HG03139 (cell line): Measurements from ENCODE around the gene SORBS1.

Source experiments
- ATAC-seq: cut with Tn5 transposase; IDR thresholded peaks from one replicate; pipeline ENCODE4 v1.9.1; 2021; ENCODE audit not compliant: unreplicated experiment

SORBS1 gene

DNA sequence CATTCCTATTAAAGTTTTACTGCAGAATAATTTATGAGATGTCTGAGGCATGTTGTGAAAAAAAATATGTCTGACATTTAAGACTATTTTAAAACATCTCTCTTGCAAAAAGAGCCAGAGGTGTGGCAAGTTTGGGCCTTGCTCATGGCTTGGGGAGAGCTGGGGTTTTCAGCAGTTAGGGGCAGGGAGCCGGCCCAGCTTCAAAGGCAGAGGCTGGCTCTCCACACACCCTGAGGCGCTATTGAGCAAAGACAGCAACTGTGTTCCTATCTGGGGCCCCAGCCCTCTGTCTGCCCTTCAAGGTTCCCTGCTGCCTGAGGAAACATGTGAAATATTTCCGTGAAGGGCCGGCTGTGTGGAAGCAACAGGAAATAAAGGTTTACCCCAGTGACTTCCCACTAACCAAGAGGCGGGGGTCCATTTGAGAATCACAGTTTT, 94.0 kb downstream of the SORBS1 start:
- no peak for ATAC-seq

DNA sequence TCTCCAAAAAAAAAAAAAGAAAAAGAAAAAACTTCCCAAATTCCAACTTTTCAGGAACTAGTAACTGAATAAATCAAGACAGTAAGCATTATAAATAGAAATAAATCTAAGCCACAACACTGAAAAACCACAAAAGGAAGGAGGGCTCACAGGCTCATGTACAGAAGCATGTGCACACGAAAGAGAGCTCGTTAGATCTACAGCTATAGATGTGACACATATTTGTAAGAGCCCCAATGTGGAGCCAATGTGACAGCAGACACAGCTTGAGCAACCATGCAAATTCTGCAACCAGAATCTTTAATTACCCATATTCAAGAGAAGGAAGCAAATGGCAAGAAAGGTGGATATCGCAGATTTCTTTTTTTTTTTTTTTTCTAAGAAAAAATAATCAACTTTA, 94.7 kb downstream of the SORBS1 start:
- no peak for ATAC-seq

DNA sequence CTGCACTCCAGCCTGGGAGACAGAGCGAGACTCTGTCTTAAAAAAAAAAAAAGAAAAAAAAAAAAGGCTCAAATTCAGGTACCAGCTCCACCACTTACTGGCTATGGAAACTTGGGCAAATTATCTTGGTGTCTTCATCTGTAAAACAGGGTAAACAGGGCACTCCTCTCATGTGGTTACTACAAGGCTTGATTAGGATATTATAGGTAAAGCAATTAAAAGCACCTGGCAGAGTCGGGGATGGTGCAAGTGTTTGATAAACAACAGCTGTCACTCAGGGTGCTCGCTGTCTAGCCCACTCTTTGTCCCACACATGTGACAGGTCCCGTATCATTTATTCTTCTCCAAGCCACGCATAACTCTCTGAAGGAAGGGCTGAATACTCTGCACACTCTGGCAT, 96.9 kb downstream of the SORBS1 start:
- no peak for ATAC-seq

GRCh38 chr10:95462740-95463667, 98.2 kb downstream of the SORBS1 start:
- ATAC-seq = no peak

DNA sequence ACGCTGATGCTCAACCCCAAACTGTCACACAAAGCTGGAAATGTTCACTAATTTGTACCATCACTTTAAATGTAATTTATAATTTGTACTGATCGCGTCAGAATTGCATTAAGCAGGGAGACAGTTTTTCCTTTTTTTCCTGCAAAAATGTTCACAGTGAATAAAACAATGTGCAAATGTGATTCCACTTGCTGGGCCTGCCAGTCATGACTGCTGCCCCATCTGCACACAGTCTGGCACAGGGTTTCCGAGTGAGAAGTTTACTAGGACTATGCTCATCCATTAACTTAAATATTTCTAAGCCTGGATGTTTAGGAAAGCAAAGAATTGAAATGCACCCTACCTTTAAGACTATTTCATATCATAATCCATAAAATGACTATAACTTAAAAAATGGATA, 99.6 kb downstream of the SORBS1 start:
- ATAC-seq = no peak

DNA sequence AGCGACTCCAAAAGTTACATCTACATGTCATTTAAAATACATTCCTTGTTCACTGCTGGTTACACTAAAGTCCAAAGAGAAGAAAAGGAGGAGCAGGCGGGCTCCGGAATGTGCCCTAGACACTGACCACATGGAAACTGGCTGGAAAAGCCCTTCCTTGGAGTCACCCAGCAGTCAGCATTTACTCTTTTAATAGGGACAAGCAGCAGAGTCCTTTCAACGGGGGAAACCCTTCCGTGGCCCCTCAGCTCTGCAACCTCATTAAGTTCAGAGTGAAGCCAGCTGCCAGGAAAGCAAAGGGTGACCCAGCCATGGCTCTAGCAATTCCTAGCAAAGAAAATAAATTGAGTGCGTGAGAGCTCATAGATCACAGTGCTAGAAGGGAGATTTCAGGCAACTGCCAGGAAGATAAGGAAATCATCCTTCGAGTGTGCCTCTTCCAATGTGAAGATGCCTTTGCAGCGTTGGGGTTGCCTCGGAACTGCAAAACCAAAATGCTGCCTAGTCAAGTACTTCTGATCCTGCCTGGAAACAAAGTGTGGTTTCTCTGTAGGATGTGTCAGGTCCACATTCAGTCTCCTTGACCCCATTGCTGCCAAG, 101.6 kb downstream of the SORBS1 start:
- ATAC-seq = no peak

DNA sequence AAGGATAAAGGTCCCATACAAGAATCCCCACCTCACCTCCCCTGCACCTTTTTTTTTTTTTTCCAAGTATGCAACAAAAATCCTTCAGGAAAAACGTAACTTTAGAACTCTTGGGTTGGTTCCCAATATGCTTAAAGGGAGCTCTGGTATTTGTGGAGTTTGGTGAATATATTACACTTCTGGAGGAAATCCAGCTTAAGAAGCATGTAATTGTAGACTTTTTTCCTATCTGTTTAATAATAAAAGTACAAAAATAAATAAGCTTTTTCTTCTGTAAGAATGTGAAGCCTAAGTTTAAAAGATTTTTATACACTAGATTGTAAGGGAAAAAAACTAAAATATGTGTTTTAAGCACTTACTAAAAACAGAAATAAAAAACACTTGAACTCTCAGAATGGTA, 102.3 kb downstream of the SORBS1 start:
- ATAC-seq = no peak

DNA sequence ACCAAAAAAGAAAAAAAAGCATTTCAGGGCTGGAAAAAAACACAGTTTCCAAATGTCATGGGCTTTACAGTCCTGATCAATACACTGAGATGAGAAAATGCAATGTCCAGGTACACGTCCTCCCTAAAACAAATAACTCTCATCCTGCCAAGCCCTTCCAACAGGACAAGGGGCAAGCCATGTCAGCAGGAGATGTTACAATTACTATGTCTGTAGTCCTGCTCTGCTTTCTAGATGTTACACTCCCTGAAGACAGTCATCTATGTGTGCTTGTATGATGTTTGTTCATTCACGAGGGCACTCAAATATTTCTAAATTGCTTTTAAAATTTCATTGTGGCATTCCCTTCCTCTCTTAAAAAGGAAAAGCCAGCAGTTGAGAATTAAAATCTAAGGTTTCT, 103.2 kb downstream of the SORBS1 start:
- ATAC-seq = no peak

- ATAC-seq = no peak
These were observed 103.8 kb downstream of the SORBS1 start for GRCh38 chr10:95457319-95457886.

GRCh38 chr10:95456516-95456915, 104.7 kb downstream of the SORBS1 start:
- ATAC-seq = no peak

DNA sequence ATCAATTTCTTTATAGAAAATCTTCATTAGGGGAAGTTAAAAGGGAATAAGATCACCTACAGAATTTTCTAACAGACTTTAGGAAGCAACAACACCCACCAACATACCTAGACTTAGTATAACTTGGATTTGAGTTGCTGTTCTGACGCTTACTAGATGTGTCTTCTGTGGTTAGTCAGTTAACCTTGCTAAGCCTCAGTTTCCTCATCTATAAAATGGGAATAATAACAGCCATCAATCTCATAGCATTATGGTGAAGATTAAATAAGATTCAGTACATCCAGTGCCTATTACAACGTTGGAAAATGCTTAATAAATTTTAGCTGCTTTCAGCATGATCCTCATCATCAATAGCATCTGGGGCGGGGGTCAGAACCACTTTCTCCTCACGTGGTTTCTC, 106.2 kb downstream of the SORBS1 start:
- ATAC-seq = no peak

DNA sequence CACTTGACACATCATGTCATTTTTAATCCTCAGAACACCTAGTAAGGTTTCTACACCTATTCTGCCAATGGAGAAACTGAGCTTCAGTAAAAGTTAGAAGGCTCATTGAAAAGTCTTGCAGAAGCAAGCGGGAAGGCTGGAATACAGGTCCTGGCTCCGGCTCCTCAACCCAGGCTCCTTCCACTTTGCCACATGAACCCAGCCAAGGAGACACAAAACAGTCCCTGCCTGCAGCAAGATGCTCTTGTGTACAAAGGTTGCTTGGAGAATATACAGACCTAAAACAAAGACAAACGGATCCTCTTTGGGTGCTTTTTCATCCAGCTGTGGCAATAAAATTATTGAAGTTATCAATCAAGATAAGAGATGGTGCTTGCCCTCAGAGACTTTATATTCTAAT, 106.8 kb downstream of the SORBS1 start:
- ATAC-seq = no peak

DNA sequence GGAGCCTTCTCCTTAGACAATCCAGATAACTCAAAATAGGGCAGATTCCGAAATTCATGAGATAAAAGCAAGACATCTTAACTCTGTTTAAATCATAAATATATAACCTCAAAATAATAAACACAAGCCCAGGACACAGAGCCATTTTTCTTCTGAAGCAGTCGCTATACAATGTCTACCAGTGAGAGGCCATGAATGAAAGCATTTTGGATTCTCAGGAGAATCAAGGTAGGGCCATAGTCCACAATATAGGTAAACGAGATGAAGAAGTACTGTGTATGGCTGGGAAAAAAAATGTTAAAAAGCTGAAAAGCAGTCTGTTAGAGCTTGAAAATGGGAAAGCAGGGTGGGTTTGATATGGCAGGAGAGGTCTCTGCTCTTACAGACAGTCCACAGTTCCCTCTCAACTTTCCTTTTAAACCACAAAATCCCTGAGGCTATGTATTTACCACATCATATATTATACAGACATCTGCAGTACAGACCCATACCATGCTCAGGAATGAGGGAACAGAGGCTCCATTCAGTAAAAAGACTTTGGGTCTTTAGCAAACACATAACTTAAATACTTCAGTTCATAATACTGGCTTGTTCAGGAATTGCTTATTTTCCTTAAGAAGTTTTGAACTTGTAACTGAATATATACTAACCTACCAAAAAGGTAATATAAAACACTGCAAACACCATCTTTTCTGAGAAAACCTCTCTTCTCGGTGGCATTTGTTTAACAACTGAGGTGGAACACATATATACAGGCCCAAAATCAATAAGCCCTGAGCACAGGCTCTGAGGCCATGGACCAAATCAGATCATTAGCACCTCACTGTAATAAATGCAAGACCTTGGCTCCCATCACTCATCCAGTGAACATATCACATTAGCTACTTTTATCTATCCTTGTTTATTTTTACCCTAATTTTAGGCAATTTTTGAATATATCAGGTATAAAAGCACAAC, 109.3 kb downstream of the SORBS1 start:
- no peak for ATAC-seq

DNA sequence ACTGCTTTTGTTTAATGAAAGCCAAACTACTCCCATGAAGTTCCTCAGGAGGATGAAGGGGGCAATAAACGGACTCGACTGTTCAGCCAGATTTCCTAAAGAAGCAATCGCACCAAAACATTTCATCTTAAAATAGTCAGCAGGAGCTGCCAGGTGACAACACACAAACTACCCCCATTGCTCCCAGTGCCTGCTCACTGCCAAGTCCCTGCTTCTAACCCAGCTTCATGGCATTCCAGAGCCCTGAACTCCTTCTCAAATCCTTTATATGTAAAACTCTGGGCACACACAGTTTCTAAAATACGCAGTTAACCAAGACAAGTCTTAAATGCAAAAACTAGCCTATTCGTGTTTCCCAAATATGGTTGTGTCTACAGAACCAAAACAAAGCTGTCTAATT, 110.0 kb downstream of the SORBS1 start:
- ATAC-seq = no peak

DNA sequence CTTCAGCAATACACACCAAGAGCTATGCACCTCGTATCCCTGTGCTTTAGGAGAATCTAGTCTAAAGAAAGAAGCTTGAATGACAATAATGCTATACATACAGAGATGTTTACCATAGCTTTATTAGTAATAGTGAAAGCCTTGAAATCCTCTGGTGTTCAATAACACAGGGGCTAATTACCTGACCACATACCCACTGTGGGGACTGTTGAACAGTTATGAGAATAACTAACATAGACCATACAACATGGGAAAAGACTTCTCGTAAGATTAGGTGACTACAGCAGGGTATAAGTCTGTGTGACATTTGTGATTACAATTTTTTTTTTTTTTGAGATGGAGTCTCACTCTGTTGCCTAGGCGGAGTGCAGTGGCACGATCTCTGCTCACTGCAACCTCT, 111.0 kb downstream of the SORBS1 start:
- ATAC-seq = no peak

DNA sequence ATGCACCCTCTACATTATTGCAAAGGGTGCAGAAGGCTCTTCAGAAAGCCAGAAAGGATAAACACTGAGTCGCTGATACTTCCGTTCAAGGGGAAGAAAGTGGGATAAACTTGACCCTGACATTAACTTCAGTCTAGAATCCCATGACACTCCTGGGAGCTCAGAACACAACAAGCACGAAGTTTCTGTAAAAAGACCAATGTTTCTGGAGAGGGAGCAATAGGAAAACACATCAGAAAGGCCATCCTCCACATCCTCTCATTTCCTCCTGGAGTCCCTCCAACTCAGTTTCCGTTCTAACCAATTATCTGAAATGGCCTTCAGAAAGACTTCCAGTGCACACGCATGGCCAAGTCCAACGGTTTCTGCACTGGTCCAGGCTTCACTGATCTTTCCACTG, 113.5 kb downstream of the SORBS1 start:
- no peak for ATAC-seq

GRCh38 chr10:95445837-95446486, 115.2 kb downstream of the SORBS1 start:
- no peak for ATAC-seq

DNA sequence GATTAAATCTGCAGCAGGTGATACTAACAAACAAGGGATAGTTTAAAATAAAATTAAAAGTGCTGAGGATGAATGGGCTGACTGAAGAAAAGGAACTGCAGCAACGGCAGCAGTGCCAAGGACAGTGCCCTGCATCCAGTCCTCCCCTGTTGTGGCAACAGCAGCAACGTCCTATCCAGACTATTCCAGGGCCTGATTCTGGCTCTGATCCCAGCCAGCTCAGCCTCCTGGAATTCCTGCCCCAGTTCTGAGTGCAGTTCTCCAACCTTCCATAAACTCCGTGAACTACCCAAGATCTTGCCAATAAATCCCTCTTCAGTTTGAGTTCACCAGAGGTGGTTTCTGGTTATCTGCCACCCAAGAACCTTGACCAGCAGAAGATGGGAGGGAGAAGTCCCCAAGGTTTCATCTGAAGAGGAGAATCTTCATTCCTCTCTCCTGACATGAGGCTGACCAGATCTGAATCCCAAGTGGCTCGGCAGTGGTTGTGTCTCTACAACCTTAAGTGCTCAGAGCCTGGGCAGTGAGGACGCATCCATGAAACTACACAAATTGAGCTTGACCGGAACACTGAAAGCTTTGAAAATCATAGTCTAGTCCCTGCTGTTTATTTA, 115.8 kb downstream of the SORBS1 start:
- ATAC-seq = no peak

- no peak for ATAC-seq
These were observed 116.4 kb downstream of the SORBS1 start for GRCh38 chr10:95444792-95445191.

- ATAC-seq = no peak
These were observed 117.5 kb downstream of the SORBS1 start for GRCh38 chr10:95443636-95444035.
